ENCODE measurements around the gene S100A10. TPM values are rescaled to one million over a fixed set of nuclear protein-coding genes. Genes with fewer than 3 reads are reported as not detected.

S100A10 gene
- total and polyA plus RNA-seq, 2 experiments from 2014 or later = 35.9 to 634 TPM

DNA sequence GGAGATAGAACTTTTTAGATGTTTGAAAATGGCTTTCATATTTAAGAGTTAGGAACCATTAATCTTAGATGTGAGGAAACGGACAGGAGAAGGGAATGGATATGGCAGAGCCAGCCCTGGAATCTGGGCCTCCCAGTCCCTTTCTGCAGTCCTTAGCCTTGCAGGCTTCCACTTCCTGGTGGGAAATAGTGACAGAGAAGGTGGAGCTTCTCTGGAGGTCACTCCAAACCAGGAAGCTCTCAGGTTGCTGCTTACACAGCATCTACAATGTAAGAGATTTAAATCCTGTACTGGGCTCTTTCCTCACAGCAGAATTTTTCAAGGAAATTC lies 40.6 kb upstream of the S100A10 start (continued):
- TF ChIP-seq, protein P1, sequence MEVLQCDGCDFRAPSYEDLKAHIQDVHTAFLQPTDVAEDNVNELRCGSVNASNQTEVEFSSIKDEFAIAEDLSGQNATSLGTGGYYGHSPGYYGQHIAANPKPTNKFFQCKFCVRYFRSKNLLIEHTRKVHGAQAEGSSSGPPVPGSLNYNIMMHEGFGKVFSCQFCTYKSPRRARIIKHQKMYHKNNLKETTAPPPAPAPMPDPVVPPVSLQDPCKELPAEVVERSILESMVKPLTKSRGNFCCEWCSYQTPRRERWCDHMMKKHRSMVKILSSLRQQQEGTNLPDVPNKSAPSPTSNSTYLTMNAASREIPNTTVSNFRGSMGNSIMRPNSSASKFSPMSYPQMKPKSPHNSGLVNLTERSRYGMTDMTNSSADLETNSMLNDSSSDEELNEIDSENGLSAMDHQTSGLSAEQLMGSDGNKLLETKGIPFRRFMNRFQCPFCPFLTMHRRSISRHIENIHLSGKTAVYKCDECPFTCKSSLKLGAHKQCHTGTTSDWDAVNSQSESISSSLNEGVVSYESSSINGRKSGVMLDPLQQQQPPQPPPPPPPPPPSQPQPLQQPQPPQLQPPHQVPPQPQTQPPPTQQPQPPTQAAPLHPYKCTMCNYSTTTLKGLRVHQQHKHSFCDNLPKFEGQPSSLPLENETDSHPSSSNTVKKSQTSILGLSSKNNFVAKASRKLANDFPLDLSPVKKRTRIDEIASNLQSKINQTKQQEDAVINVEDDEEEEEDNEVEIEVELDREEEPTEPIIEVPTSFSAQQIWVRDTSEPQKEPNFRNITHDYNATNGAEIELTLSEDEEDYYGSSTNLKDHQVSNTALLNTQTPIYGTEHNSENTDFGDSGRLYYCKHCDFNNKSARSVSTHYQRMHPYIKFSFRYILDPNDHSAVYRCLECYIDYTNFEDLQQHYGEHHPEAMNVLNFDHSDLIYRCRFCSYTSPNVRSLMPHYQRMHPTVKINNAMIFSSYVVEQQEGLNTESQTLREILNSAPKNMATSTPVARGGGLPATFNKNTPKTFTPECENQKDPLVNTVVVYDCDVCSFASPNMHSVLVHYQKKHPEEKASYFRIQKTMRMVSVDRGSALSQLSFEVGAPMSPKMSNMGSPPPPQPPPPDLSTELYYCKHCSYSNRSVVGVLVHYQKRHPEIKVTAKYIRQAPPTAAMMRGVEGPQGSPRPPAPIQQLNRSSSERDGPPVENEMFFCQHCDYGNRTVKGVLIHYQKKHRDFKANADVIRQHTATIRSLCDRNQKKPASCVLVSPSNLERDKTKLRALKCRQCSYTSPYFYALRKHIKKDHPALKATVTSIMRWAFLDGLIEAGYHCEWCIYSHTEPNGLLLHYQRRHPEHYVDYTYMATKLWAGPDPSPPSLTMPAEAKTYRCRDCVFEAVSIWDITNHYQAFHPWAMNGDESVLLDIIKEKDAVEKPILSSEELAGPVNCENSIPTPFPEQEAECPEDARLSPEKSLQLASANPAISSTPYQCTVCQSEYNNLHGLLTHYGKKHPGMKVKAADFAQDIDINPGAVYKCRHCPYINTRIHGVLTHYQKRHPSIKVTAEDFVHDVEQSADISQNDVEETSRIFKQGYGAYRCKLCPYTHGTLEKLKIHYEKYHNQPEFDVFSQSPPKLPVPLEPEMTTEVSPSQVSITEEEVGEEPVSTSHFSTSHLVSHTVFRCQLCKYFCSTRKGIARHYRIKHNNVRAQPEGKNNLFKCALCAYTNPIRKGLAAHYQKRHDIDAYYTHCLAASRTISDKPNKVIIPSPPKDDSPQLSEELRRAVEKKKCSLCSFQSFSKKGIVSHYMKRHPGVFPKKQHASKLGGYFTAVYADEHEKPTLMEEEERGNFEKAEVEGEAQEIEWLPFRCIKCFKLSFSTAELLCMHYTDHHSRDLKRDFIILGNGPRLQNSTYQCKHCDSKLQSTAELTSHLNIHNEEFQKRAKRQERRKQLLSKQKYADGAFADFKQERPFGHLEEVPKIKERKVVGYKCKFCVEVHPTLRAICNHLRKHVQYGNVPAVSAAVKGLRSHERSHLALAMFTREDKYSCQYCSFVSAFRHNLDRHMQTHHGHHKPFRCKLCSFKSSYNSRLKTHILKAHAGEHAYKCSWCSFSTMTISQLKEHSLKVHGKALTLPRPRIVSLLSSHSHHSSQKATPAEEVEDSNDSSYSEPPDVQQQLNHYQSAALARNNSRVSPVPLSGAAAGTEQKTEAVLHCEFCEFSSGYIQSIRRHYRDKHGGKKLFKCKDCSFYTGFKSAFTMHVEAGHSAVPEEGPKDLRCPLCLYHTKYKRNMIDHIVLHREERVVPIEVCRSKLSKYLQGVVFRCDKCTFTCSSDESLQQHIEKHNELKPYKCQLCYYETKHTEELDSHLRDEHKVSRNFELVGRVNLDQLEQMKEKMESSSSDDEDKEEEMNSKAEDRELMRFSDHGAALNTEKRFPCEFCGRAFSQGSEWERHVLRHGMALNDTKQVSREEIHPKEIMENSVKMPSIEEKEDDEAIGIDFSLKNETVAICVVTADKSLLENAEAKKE (CRISPR knock-in tag; IDR thresholded peaks at IDR 0.05) = no peak
- TF ChIP-seq ZNF331 (CRISPR knock-in tag; IDR thresholded peaks at IDR 0.05; ENCODE audit: low read depth) (no peak), NANOG (IDR thresholded peaks at IDR 0.05; ENCODE audit: borderline replicate concordance) (no peak), ZNF114 (CRISPR knock-in tag; IDR thresholded peaks at IDR 0.05) (no peak), EZH2 (IDR thresholded peaks at IDR 0.05; ENCODE audit: low read depth, unreplicated experiment) (no peak), POLR2AphosphoS5 (IDR thresholded peaks at IDR 0.05; ENCODE audit: low read depth) (no peak), EZH2phosphoT487 (IDR thresholded peaks at IDR 0.05; ENCODE audit: unreplicated experiment) (no peak)
- TF ChIP-seq, protein P2, sequence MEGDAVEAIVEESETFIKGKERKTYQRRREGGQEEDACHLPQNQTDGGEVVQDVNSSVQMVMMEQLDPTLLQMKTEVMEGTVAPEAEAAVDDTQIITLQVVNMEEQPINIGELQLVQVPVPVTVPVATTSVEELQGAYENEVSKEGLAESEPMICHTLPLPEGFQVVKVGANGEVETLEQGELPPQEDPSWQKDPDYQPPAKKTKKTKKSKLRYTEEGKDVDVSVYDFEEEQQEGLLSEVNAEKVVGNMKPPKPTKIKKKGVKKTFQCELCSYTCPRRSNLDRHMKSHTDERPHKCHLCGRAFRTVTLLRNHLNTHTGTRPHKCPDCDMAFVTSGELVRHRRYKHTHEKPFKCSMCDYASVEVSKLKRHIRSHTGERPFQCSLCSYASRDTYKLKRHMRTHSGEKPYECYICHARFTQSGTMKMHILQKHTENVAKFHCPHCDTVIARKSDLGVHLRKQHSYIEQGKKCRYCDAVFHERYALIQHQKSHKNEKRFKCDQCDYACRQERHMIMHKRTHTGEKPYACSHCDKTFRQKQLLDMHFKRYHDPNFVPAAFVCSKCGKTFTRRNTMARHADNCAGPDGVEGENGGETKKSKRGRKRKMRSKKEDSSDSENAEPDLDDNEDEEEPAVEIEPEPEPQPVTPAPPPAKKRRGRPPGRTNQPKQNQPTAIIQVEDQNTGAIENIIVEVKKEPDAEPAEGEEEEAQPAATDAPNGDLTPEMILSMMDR (conservative IDR thresholded peaks at IDR 0.05; ENCODE audit: low read depth in 2 of 2) = no peak

DNA sequence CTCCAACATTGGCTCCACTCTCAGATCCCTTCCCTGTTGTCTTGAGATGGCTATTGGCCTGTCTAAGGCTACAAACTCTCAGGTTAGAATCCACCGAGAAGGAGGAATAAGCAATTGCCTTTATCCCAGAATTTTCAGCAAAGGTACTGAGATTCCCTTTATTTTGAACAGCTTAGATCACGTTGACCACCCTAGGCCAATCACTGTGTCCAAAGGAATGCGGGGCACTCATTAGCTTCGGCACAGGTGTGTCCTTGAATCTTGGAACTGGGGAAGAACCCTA lies 36.2 kb upstream of the S100A10 start:
- H3K9me3 Mint-ChIP-seq = no peaks in the 10 kb centered on the region; the same call in 2 of the 3 replicates
- no peak for DNase-seq (ENCODE audit: low spot score)
- H3K4me1 Mint-ChIP-seq = peaks cover 15% of the 10 kb centered on the region
- Histone ChIP-seq H3F3A (replicated peaks; ENCODE audit: low read depth) (no peaks in the 10 kb centered on the region; the same call in 1 of the 2 replicates), H4K20me1 (replicated peaks; ENCODE audit: insufficient read depth) (no peaks in the 10 kb centered on the region; the same call in 1 of the 2 replicates), H3K79me2 (replicated peaks; ENCODE audit: insufficient read depth) (no peaks in the 10 kb centered on the region), H3K4me1 (ENCODE audit: insufficient read depth) (peaks cover 6% of the 10 kb centered on the region), H3K27ac (ENCODE audit: low read depth) (no peak overlapping the region), H2AFZ (no peak overlapping the region), H3K27me3 (ENCODE audit: insufficient read depth) (no peaks in the 10 kb centered on the region), H3K9me2 (ENCODE audit: insufficient read depth) (no peaks in the 10 kb centered on the region), H3K4me2 (no peak overlapping the region), H3K4me3 (no peak overlapping the region), H3K36me3 (ENCODE audit: insufficient read depth) (peaks cover 17% of the 10 kb centered on the region)
- no peak overlapping the region for H3K27ac Mint-ChIP-seq
- H3K36me3 Mint-ChIP-seq (ENCODE audit: low read depth) = peaks cover 13% of the 10 kb centered on the region
- H3K27me3 Mint-ChIP-seq (ENCODE audit: insufficient read depth, low read depth, poor library complexity) = peaks cover 1% of the 10 kb centered on the region
- no peak overlapping the region for H3K4me3 Mint-ChIP-seq
- no peak for ATAC-seq
- no peak for TF ChIP-seq POLR2AphosphoS5 (IDR thresholded peaks at IDR 0.05; ENCODE audit: low read depth)
- no peak for TF ChIP-seq JUNB (IDR thresholded peaks at IDR 0.05; ENCODE audit: unreplicated experiment)
- TF ChIP-seq, protein P1 (CRISPR knock-in tag; IDR thresholded peaks at IDR 0.05) = no peak
- TF ChIP-seq ZNF114 (CRISPR knock-in tag; IDR thresholded peaks at IDR 0.05) = no peak
- TF ChIP-seq EZH2phosphoT487 (IDR thresholded peaks at IDR 0.05; ENCODE audit: unreplicated experiment) = no peak
